PC-3 (cell line): Measurements from ENCODE around the gene RABEPK. TPM values are rescaled to one million over a fixed set of nuclear protein-coding genes. Genes with fewer than 3 reads are reported as not detected.

Source experiments
- ATAC-seq: fragments of 200-7000 bp; cut with Tn5 transposase; 2 replicates; pipeline ENCODE4 v1.9.1; 2020; ENCODE audit warnings: mild to moderate bottlenecking, moderate library complexity
- BruUV-seq: library from RNA; stranded (reverse); fragments of 400-500 nt; replicated peaks from 2 replicates; lab custom pipeline; 2021; lab: Mats Ljungman, UMichigan
- CTCF ChIA-PET: fragments of 300-600 bp; sonication (Branson Sonifier 250); formaldehyde crosslinking; loops from one replicate; lab custom pipeline; 2022; ENCODE audit warnings: antibody characterized with exemption; lab: Charles Lee
- POLR2A ChIA-PET: fragments of 300-600 bp; sonication (Branson Sonifier 250); formaldehyde crosslinking; loops from one replicate; lab custom pipeline; 2022; ENCODE audit warnings: antibody characterized with exemption; ENCODE audit not compliant: unreplicated experiment; lab: Charles Lee
- DNase-seq: peaks from one replicate; pipeline ENCODE4 v3.0.0-alpha.2; 2015
- H2AFZ ChIP-seq: fragments of 300-600 bp; sonication (generic); 2 replicates; pipeline ENCODE4 v1.6.0; 2016; ENCODE audit warnings: antibody characterized with exemption, low read length
- H3F3A ChIP-seq: fragments of 300-600 bp; sonication (generic); one replicate; pipeline ENCODE4 v1.6.0; 2017; ENCODE audit warnings: antibody characterized with exemption, low read length, control low read depth, mild to moderate bottlenecking; ENCODE audit not compliant: unreplicated experiment
- H3K27ac ChIP-seq: fragments of 300-600 bp; sonication (generic); 2 replicates; pipeline ENCODE4 v1.5.1; 2016; ENCODE audit warnings: mild to moderate bottlenecking, low read length
- H3K27me3 ChIP-seq: fragments of 300-600 bp; sonication (generic); 2 replicates; pipeline ENCODE4 v1.6.1; 2016; ENCODE audit warnings: low read length, mixed read lengths
- H3K36me3 ChIP-seq: fragments of 300-600 bp; sonication (generic); 2 replicates; pipeline ENCODE4 v1.6.1; 2016; ENCODE audit warnings: low read depth, mixed run types, low read length, mixed read lengths
- H3K4me1 ChIP-seq: fragments of 300-600 bp; sonication (generic); 2 replicates; pipeline ENCODE4 v1.5.1; 2016; ENCODE audit warnings: low read length; ENCODE audit not compliant: insufficient read depth
- H3K4me2 ChIP-seq: fragments of 300-600 bp; sonication (generic); 2 replicates; pipeline ENCODE4 v1.6.0; 2016; ENCODE audit warnings: low read length
- H3K4me3 ChIP-seq: fragments of 300-600 bp; sonication (generic); 2 replicates; pipeline ENCODE4 v1.5.1; 2016; ENCODE audit warnings: mild to moderate bottlenecking, low read length, mixed read lengths
- H3K79me2 ChIP-seq: fragments of 300-600 bp; sonication (generic); 2 replicates; pipeline ENCODE4 v1.6.1; 2017; ENCODE audit warnings: low read length, mixed read lengths
- H3K9ac ChIP-seq: fragments of 300-600 bp; sonication (generic); 2 replicates; pipeline ENCODE4 v1.6.0; 2016; ENCODE audit warnings: mild to moderate bottlenecking, low read length
- H3K9me2 ChIP-seq: fragments of 300-600 bp; sonication (generic); replicated peaks from 2 replicates; pipeline ENCODE4 v1.6.1; 2016; ENCODE audit warnings: mixed run types, low read length, mixed read lengths
- H3K9me3 ChIP-seq: fragments of 300-600 bp; sonication (generic); 2 replicates; pipeline ENCODE4 v1.6.1; 2016; ENCODE audit warnings: low read length, mixed read lengths
- H4K20me1 ChIP-seq: fragments of 300-600 bp; sonication (generic); 2 replicates; pipeline ENCODE4 v1.6.1; 2016; ENCODE audit warnings: low read length, mixed read lengths
- CTCF ChIP-seq: fragments of 300-600 bp; sonication (generic); conservative IDR thresholded peaks from 2 replicates; pipeline ENCODE4 v1.5.1; 2017; ENCODE audit warnings: antibody characterized with exemption, low read depth, mild to moderate bottlenecking, low read length
- EZH2 ChIP-seq: fragments of 300-600 bp; sonication (generic); IDR thresholded peaks from one replicate; pipeline ENCODE4 v1.6.1; 2017; ENCODE audit warnings: antibody characterized with exemption, mild to moderate bottlenecking, low read length; ENCODE audit not compliant: unreplicated experiment
- EZH2phosphoT487 ChIP-seq: fragments of 300-600 bp; sonication (generic); IDR thresholded peaks from 2 replicates; pipeline ENCODE4 v1.6.1; 2018; ENCODE audit warnings: mild to moderate bottlenecking, antibody characterized with exemption, low read length, borderline replicate concordance
- intact Hi-C: fragments of 100-400 bp; cut with micrococcal nuclease; formaldehyde crosslinking; loops from 2 replicates; pipeline ENCODE4 v1.9.0; 2023
- total RNA-seq: library from RNA; depleted of rRNA; stranded (reverse); fragments of >200 nt; gene quantifications from 2 replicates; pipeline ENCODE4 v1.2.3, GENCODE V29; 2014

The RABEPK gene
- total RNA-seq, 1 experiment from 2014 or later, result 27.8 TPM

GRCh38 chr9:125238127-125238914 lies 38.0 kb downstream of the RABEPK start:
- CTCF ChIA-PET, result no interaction called here
- Histone ChIP-seq H4K20me1 (peaks cover 64% of the 10 kb centered on the region), H3K9me2 (no peaks in the 10 kb centered on the region), H3F3A (peaks cover 18% of the 10 kb centered on the region), H3K4me3 (peak overlapping the region; percentile 93), H3K27ac (no peak overlapping the region), H3K27me3 (no peaks in the 10 kb centered on the region), H3K36me3 (peaks cover 55% of the 10 kb centered on the region), H3K79me2 (peaks cover 67% of the 10 kb centered on the region), H2AFZ (no peak overlapping the region), H3K4me2 (peak overlapping the region; percentile 89), H3K4me1 (peaks cover 44% of the 10 kb centered on the region), H3K9me3 (no peaks in the 10 kb centered on the region), H3K9ac (no peak overlapping the region)
- POLR2A ChIA-PET, result interaction anchor here (0.6 kb wide), 1 partner anchor 577 kb away, joined by 10 read pairs; no protein-coding TSS in a partner anchor
- no peak for ATAC-seq
- no TSS peak for BruUV-seq
- intact Hi-C loops, result no loop called here
- TF ChIP-seq CTCF (no peak), EZH2phosphoT487 (no peak), EZH2 (no peak)
- DNase-seq, result no peak

DNA sequence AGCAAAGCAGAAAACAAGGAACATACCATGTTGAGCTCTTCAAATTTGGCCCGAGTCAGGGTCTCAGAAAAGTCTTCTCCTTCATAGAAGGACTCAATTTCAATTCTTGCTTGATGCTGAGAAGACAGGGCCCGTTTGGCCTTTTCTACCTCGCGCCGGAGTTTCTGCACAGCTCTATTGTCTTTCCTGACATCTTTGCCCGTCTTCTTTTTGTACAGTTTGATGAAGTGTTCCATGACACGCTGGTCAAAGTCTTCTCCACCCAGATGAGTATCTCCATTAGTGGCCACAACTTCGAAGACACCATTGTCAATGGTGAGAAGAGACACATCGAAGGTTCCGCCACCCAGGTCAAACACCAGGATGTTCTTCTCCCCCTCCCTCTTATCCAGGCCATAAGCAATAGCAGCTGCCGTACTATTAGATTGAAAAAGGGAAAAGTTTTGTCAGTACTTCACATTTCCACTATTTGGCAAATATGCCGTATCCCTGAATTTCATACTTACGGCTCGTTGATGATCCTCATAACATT lies 38.6 kb downstream of the RABEPK start:
- ChIA-PET POLR2A (no interaction called here), CTCF (no interaction called here)
- Histone ChIP-seq H3K4me2 (peak overlapping the region; percentile 89), H3F3A (peaks cover 18% of the 10 kb centered on the region), H3K9ac (peak overlapping the region; percentile 99; the same call in 1 of the 2 replicates), H3K4me3 (peak overlapping the region; percentile 93), H3K9me3 (no peaks in the 10 kb centered on the region), H3K9me2 (no peaks in the 10 kb centered on the region), H3K27me3 (no peaks in the 10 kb centered on the region), H3K4me1 (peaks cover 50% of the 10 kb centered on the region), H3K79me2 (peaks cover 67% of the 10 kb centered on the region), H3K27ac (no peak overlapping the region), H4K20me1 (peaks cover 64% of the 10 kb centered on the region), H2AFZ (no peak overlapping the region), H3K36me3 (peaks cover 55% of the 10 kb centered on the region)
- no TSS peak for BruUV-seq
- ATAC-seq (no peak), DNase-seq (no peak)
- no peak for TF ChIP-seq CTCF
- no peak for TF ChIP-seq EZH2
- no peak for TF ChIP-seq EZH2phosphoT487
- intact Hi-C loops, result no loop called here
